Left lung (tissue), 10 donors: ENCODE data around the gene MACROD2. TPM values are rescaled to one million over a fixed set of nuclear protein-coding genes. Genes with fewer than 3 reads are reported as not detected.

ENCODE experiments used
- ATAC-seq: fragments of 200-7000 bp; cut with Tn5 transposase; one replicate; pipeline ENCODE4 v1.9.1; 2020; ENCODE audit warnings: moderate library complexity
- DNase-seq, 4 donors: peaks; one replicate each; pipeline ENCODE4 v3.0.0-alpha.2; 2013 to 2020
- H3K27ac ChIP-seq, 2 donors: fragments of 200-600 bp; sonication (generic) in 1 of 2; one replicate each; pipeline versions ENCODE4 v1.5.0 to v1.8.0; 2020 to 2021
- H3K27me3 ChIP-seq, 2 donors: fragments of 200-600 bp; sonication (generic) in 1 of 2; one replicate each; pipeline versions ENCODE4 v1.5.0 to v1.8.0; 2020 to 2021
- H3K36me3 ChIP-seq, 2 donors: fragments of 200-600 bp; sonication (generic) in 1 of 2; one replicate each; pipeline versions ENCODE4 v1.5.0 to v1.8.0; 2020 to 2021
- H3K4me1 ChIP-seq, 2 donors: fragments of 200-600 bp; one replicate each; pipeline ENCODE4 v1.8.0; 2021
- H3K4me3 ChIP-seq, 2 donors: fragments of 200-600 bp; sonication (generic) in 1 of 2; one replicate each; pipeline versions ENCODE4 v1.5.0 to v1.8.0; 2020 to 2021; ENCODE audit warnings: mild to moderate bottlenecking in 1 of 2
- H3K9me3 ChIP-seq, 2 donors: fragments of 200-600 bp; sonication (generic) in 1 of 2; one replicate each; pipeline versions ENCODE4 v1.5.0 to v1.8.0; 2020 to 2021
- CTCF ChIP-seq, 2 donors: fragments of 200-600 bp; sonication (generic) in 1 of 2; IDR thresholded peaks; one replicate each; pipeline versions ENCODE4 v1.5.0 to v1.8.0; 2021; ENCODE audit warnings: antibody characterized with exemption in 2 of 2
- intact Hi-C, 2 donors: fragments of 100-400 bp; cut with DNase I; formaldehyde crosslinking; loops; one replicate each; pipeline versions ENCODE4 v1.11.2 to v1.14.2; 2022
- polyA plus RNA-seq, 6 donors: library from polyadenylated mRNA; unstranded; fragments of 120-200 nt; gene quantifications; one replicate each; pipeline ENCODE4 v1.2.1, GENCODE V29; 2013; ENCODE audit not compliant: insufficient read length in 6 of 6
- total RNA-seq, 2 donors: library from RNA; stranded (reverse); fragmentation: NEBNext Ultra II Directional; extraction: Animal tissue kit (Norgen Biotek cat#: 25700); gene quantifications; one replicate each; pipeline ENCODE4 v1.2.1, GENCODE V29; 2021
- donor health status: DM: no; HTN: yes; CAD: no.
- donor health status: DM: no; HTN: no; CAD: no.

MACROD2 gene
- total and polyA plus RNA-seq, 8 donors = 6.1 to 23.6 (median 8.9) TPM

GRCh38 chr20:14470231-14470899 is 475.0 kb downstream of the MACROD2 start:
- H3K9me3 ChIP-seq = peaks cover 0 to 11% of the 10 kb centered on the region in 2 donors

GRCh38 chr20:14470977-14471661 is 475.8 kb downstream of the MACROD2 start:
- ATAC-seq = no peak
- no peaks in the 10 kb centered on the region for H3K4me1 ChIP-seq
- intact Hi-C loops = no loop called here
- DNase-seq = peak in 1 of 4 donors; percentile 32
- H3K27ac ChIP-seq = no peak overlapping the region
- peaks cover 0 to 11% of the 10 kb centered on the region in 2 donors for H3K9me3 ChIP-seq
- no peak for TF ChIP-seq CTCF (IDR thresholded peaks at IDR 0.05)
- H3K4me3 ChIP-seq = no peak overlapping the region
- no peaks in the 10 kb centered on the region for H3K36me3 ChIP-seq
- H3K27me3 ChIP-seq = no peaks in the 10 kb centered on the region

More at GRCh38 chr20:14470231-14470899, 475.0 kb downstream of the MACROD2 start:
- H3K36me3 ChIP-seq = no peaks in the 10 kb centered on the region
- intact Hi-C loops = no loop called here
- no peaks in the 10 kb centered on the region for H3K27me3 ChIP-seq
- ATAC-seq = no peak
- H3K4me1 ChIP-seq = no peaks in the 10 kb centered on the region
- peak in 1 of 4 donors; percentile 19 for DNase-seq
- no peak for TF ChIP-seq CTCF (IDR thresholded peaks at IDR 0.05)
- H3K27ac ChIP-seq = no peak overlapping the region
- H3K4me3 ChIP-seq = no peak overlapping the region

- Histone ChIP-seq H3K27me3 (no peaks in the 10 kb centered on the region), H3K4me1 (no peaks in the 10 kb centered on the region), H3K36me3 (no peaks in the 10 kb centered on the region), H3K27ac (no peak overlapping the region), H3K9me3 (peaks cover 0 to 3% of the 10 kb centered on the region in 2 donors), H3K4me3 (no peak overlapping the region)
- intact Hi-C loops = no loop called here
- DNase-seq (no peak), ATAC-seq (no peak)
- no peak for TF ChIP-seq CTCF (IDR thresholded peaks at IDR 0.05)
Observed at GRCh38 chr20:14477125-14477524, 481.8 kb downstream of the MACROD2 start.

- H3K36me3 ChIP-seq = no peaks in the 10 kb centered on the region
Observed at GRCh38 chr20:14478126-14478525, 482.8 kb downstream of the MACROD2 start.

More at GRCh38 chr20:14478126-14478525, 482.8 kb downstream of the MACROD2 start:
- DNase-seq = no peak
- TF ChIP-seq CTCF (IDR thresholded peaks at IDR 0.05) = no peak
- ATAC-seq = no peak
- Histone ChIP-seq H3K9me3 (peaks cover 0 to 4% of the 10 kb centered on the region in 2 donors), H3K4me3 (no peak overlapping the region), H3K27me3 (no peaks in the 10 kb centered on the region), H3K4me1 (no peaks in the 10 kb centered on the region), H3K27ac (no peak overlapping the region)
- intact Hi-C loops = no loop called here
